ENCODE measurements around the gene ACVRL1. TPM values are rescaled to one million over a fixed set of nuclear protein-coding genes. Genes with fewer than 3 reads are reported as not detected.

The ACVRL1 gene
- total RNA-seq, 1 experiment from 2014 or later = not detected

GRCh38 chr12:51955702-51956101 is 48.4 kb downstream of the ACVRL1 start:
- no peaks in the 10 kb centered on the region for H4K20me1 ChIP-seq (ENCODE audit: control insufficient read depth, insufficient read depth, insufficient read length)
- H3K27ac Mint-ChIP-seq = no peak overlapping the region
- no peak overlapping the region for H4K5ac ChIP-seq (ENCODE audit: insufficient read length, low read depth, low read length)
- no peak overlapping the region for H3K27ac ChIP-seq (ENCODE audit: insufficient read length, low read depth, low read length)
- H3K4me1 ChIP-seq (ENCODE audit: insufficient read depth, low read length) = no peaks in the 10 kb centered on the region
- no peak overlapping the region for H3K56ac ChIP-seq (ENCODE audit: insufficient read length, low read depth, low read length)
- H3K23ac ChIP-seq (ENCODE audit: insufficient read length, low read depth, low read length) = no peak overlapping the region
- H4K8ac ChIP-seq (replicated peaks; ENCODE audit: insufficient read length, low read depth, low read length) = no peak overlapping the region
- H4K91ac ChIP-seq (ENCODE audit: insufficient read length, low read depth, low read length) = no peak overlapping the region
- H3K9me3 Mint-ChIP-seq = no peaks in the 10 kb centered on the region
- no peak overlapping the region for H3K18ac ChIP-seq (ENCODE audit: insufficient read length, low read depth, low read length)
- H3K4ac ChIP-seq (ENCODE audit: low read depth, low read length) = no peak overlapping the region
- H3K79me1 ChIP-seq (ENCODE audit: insufficient read depth, low read depth, low read length, poor library complexity, severe bottlenecking) = no peaks in the 10 kb centered on the region
- no peak overlapping the region for H3K9ac ChIP-seq (ENCODE audit: extremely low read depth, insufficient read length, low read length)
- no peak overlapping the region for H2BK15ac ChIP-seq (ENCODE audit: low read depth, low read length)
- H2BK12ac ChIP-seq (ENCODE audit: insufficient read length, low read depth, low read length) = no peak overlapping the region
- H3T11ph ChIP-seq (ENCODE audit: low read length) = no peak overlapping the region
- peaks cover 0 to 12% (median 0%) of the 10 kb centered on the region in 3 experiments; a peak in 4 of 7 replicates for H3K36me3 Mint-ChIP-seq (ENCODE audit: insufficient read depth in 1 of 3, low read depth in 3 of 3)
- peaks cover 12% of the 10 kb centered on the region for H3K23me2 ChIP-seq (ENCODE audit: insufficient read length, low read depth, low read length, poor library complexity, severe bottlenecking)
- no peaks in the 10 kb centered on the region for H3K9me3 ChIP-seq (ENCODE audit: control insufficient read depth, low read depth, low read length)
- WGBS (ENCODE audit: extremely low coverage, insufficient read length, low lambda C conversion rate) = no CpG with 5 or more reads among the region's 1 CpG
- H3K4me1 Mint-ChIP-seq = peaks cover 11 to 20% of the 10 kb centered on the region in 2 experiments
- TF ChIP-seq, protein P1, sequence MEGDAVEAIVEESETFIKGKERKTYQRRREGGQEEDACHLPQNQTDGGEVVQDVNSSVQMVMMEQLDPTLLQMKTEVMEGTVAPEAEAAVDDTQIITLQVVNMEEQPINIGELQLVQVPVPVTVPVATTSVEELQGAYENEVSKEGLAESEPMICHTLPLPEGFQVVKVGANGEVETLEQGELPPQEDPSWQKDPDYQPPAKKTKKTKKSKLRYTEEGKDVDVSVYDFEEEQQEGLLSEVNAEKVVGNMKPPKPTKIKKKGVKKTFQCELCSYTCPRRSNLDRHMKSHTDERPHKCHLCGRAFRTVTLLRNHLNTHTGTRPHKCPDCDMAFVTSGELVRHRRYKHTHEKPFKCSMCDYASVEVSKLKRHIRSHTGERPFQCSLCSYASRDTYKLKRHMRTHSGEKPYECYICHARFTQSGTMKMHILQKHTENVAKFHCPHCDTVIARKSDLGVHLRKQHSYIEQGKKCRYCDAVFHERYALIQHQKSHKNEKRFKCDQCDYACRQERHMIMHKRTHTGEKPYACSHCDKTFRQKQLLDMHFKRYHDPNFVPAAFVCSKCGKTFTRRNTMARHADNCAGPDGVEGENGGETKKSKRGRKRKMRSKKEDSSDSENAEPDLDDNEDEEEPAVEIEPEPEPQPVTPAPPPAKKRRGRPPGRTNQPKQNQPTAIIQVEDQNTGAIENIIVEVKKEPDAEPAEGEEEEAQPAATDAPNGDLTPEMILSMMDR (conservative IDR thresholded peaks at IDR 0.05) = no peak
- H2BK120ac ChIP-seq (ENCODE audit: low read depth, low read length, poor library complexity, severe bottlenecking) = no peak overlapping the region
- no peak overlapping the region for H3K4me3 Mint-ChIP-seq
- DNase-seq = peak; percentile 9
- H2AK5ac ChIP-seq (ENCODE audit: insufficient read length, low read length) = no peak overlapping the region
- H2BK20ac ChIP-seq (ENCODE audit: low read depth, low read length, poor library complexity, severe bottlenecking) = no peak overlapping the region
- peaks cover 3% of the 10 kb centered on the region; the same call in 1 of the 2 replicates for H3K27me3 ChIP-seq (ENCODE audit: insufficient read depth, low read length)
- H2BK5ac ChIP-seq (ENCODE audit: insufficient read length, low read length) = no peak overlapping the region
- no peak overlapping the region for H3K14ac ChIP-seq (ENCODE audit: insufficient read depth, low read length)
- no peak overlapping the region for H2AFZ ChIP-seq (ENCODE audit: low read length)
- H3K27me3 Mint-ChIP-seq (ENCODE audit: low read depth) = peaks cover 23% of the 10 kb centered on the region
- peaks cover 3% of the 10 kb centered on the region; the same call in 1 of the 2 replicates for H3K79me2 ChIP-seq (ENCODE audit: insufficient read depth, low read length)
- no peak overlapping the region for H3K4me2 ChIP-seq (ENCODE audit: insufficient read depth, insufficient read length, low read length)
